ENCODE results near the gene RELL1.

Gene RELL1

GRCh38 chr4:37648084-37648817, 37.9 kb downstream of the RELL1 start:
- DNase-seq (ENCODE audit: extremely low spot score): no peak
- no peak for TF ChIP-seq CTCF (IDR thresholded peaks at IDR 0.05; ENCODE audit: control extremely low read depth, extremely low read depth, low read depth, missing control alignments)
- POLR2A ChIA-PET: no interaction called here
- CTCF ChIA-PET: no interaction called here

- DNase-seq (ENCODE audit: extremely low spot score): no peak
- no peak for TF ChIP-seq CTCF (IDR thresholded peaks at IDR 0.05; ENCODE audit: control extremely low read depth, extremely low read depth, low read depth, missing control alignments)
- ChIA-PET CTCF (interaction anchor here (0.9 to 1.1 kb wide), 2 partner anchors 9 to 14 kb away, joined by 3 read pairs; no protein-coding TSS in a partner anchor), POLR2A (no interaction called here)
Measured at GRCh38 chr4:37646247-37646646, 39.9 kb downstream of the RELL1 start.

GRCh38 chr4:37645736-37646135, 40.4 kb downstream of the RELL1 start:
- TF ChIP-seq CTCF (IDR thresholded peaks at IDR 0.05; ENCODE audit: control extremely low read depth, extremely low read depth, low read depth, missing control alignments): no peak
- POLR2A ChIA-PET: no interaction called here
- DNase-seq (ENCODE audit: extremely low spot score): no peak
- CTCF ChIA-PET: interaction anchor here (0.9 to 1.1 kb wide), 2 partner anchors 8 to 15 kb away, joined by 3 read pairs; no protein-coding TSS in a partner anchor

GRCh38 chr4:37644962-37645361, 41.2 kb downstream of the RELL1 start:
- no peak for TF ChIP-seq CTCF (IDR thresholded peaks at IDR 0.05; ENCODE audit: control extremely low read depth, extremely low read depth, low read depth, missing control alignments)
- DNase-seq (ENCODE audit: extremely low spot score): no peak
- ChIA-PET CTCF (no interaction called here), POLR2A (no interaction called here)

GRCh38 chr4:37641886-37642849, 44.0 kb downstream of the RELL1 start:
- TF ChIP-seq CTCF (IDR thresholded peaks at IDR 0.05; ENCODE audit: control extremely low read depth, extremely low read depth, low read depth, missing control alignments): no peak
- ChIA-PET POLR2A (no interaction called here), CTCF (interaction anchor here (2.5 kb wide), 1 partner anchor 12 kb away, joined by 11 read pairs; no protein-coding TSS in a partner anchor)
- no peak for DNase-seq (ENCODE audit: extremely low spot score)

GRCh38 chr4:37641352-37641751, 44.8 kb downstream of the RELL1 start:
- no peak for DNase-seq (ENCODE audit: extremely low spot score)
- CTCF ChIA-PET: interaction anchor here (2.5 kb wide), 1 partner anchor 13 kb away, joined by 11 read pairs; no protein-coding TSS in a partner anchor
- no peak for TF ChIP-seq CTCF (IDR thresholded peaks at IDR 0.05; ENCODE audit: control extremely low read depth, extremely low read depth, low read depth, missing control alignments)
- POLR2A ChIA-PET: no interaction called here
